Mesothelial cell of epicardium (in vitro differentiated cells): ENCODE measurements around the gene ACCS. TPM values are rescaled to one million over a fixed set of nuclear protein-coding genes. Genes with fewer than 3 reads are reported as not detected.

Experiments
- DNase-seq, 2 experiments: peaks; one replicate each; pipeline ENCODE4 v3.0.0; 2021; ENCODE audit warnings: low spot score in 2 of 2; ENCODE audit not compliant: unreplicated experiment in 2 of 2
- H3K27ac Mint-ChIP-seq: 2 replicates; pipeline ENCODE4 v1.8.0; 2021; ENCODE audit warnings: mixed read lengths
- H3K27me3 Mint-ChIP-seq: 2 replicates; pipeline ENCODE4 v1.8.0; 2021; ENCODE audit warnings: low read depth, mixed read lengths
- H3K36me3 Mint-ChIP-seq: 2 replicates; pipeline ENCODE4 v1.8.0; 2021; ENCODE audit warnings: mixed read lengths
- H3K4me1 Mint-ChIP-seq: 2 replicates; pipeline ENCODE4 v1.8.0; 2021; ENCODE audit warnings: mixed read lengths
- H3K4me3 Mint-ChIP-seq: 2 replicates; pipeline ENCODE4 v1.8.0; 2021; ENCODE audit warnings: mild to moderate bottlenecking, moderate library complexity, mixed read lengths
- H3K9me3 Mint-ChIP-seq: 2 replicates; pipeline ENCODE4 v1.8.0; 2021; ENCODE audit warnings: mixed read lengths
- total RNA-seq: library from RNA; stranded (reverse); gene quantifications from 3 replicates; pipeline ENCODE4 v1.2.1, GENCODE V29; 2021
- TF ChIP-seq, protein P1 (sequence below): fragments of 200-600 bp; sonication (generic); IDR thresholded peaks from one replicate; pipeline ENCODE4 v1.5.0; 2021; ENCODE audit warnings: antibody characterized with exemption; ENCODE audit not compliant: unreplicated experiment

The ACCS gene
- total RNA-seq, 1 donor from 2014 or later = 58.3 TPM

DNA sequence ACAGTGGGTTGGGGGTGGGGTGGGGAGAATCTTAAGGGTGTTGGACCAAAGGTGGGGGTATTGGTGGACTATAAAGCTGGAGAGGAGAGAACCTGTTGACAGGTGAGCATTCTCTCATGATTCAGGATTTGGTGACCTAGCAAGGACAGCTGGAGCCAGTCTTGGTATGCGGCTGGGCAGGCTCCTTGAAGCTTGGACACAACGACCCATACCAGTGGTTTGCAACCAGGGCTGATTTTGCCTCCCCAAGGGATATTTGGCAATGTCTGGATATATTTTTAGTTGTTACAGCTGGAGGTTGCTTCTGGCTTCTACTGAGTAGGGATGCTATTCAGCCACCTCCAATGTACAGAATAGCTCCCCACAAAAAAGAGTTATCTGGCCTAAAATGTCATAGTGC lies 35.0 kb downstream of the ACCS start:
- Mint-ChIP-seq H3K27me3 (no peaks in the 10 kb centered on the region), H3K9me3 (no peaks in the 10 kb centered on the region), H3K4me1 (peaks cover 7% of the 10 kb centered on the region), H3K4me3 (no peak overlapping the region), H3K27ac (no peak overlapping the region), H3K36me3 (peaks cover 7% of the 10 kb centered on the region)
- TF ChIP-seq, protein P1, sequence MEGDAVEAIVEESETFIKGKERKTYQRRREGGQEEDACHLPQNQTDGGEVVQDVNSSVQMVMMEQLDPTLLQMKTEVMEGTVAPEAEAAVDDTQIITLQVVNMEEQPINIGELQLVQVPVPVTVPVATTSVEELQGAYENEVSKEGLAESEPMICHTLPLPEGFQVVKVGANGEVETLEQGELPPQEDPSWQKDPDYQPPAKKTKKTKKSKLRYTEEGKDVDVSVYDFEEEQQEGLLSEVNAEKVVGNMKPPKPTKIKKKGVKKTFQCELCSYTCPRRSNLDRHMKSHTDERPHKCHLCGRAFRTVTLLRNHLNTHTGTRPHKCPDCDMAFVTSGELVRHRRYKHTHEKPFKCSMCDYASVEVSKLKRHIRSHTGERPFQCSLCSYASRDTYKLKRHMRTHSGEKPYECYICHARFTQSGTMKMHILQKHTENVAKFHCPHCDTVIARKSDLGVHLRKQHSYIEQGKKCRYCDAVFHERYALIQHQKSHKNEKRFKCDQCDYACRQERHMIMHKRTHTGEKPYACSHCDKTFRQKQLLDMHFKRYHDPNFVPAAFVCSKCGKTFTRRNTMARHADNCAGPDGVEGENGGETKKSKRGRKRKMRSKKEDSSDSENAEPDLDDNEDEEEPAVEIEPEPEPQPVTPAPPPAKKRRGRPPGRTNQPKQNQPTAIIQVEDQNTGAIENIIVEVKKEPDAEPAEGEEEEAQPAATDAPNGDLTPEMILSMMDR = no peak
- no peak for DNase-seq

- no peak overlapping the region for H3K27ac Mint-ChIP-seq
- no peaks in the 10 kb centered on the region for H3K27me3 Mint-ChIP-seq
- H3K36me3 Mint-ChIP-seq = peaks cover 9% of the 10 kb centered on the region
- no peaks in the 10 kb centered on the region for H3K9me3 Mint-ChIP-seq
- H3K4me3 Mint-ChIP-seq = no peak overlapping the region
- TF ChIP-seq, protein P1 = no peak
- no peaks in the 10 kb centered on the region for H3K4me1 Mint-ChIP-seq
- DNase-seq = no peak
These were observed 38.6 kb downstream of the ACCS start for GRCh38 chr11:44104481-44105294.

DNA sequence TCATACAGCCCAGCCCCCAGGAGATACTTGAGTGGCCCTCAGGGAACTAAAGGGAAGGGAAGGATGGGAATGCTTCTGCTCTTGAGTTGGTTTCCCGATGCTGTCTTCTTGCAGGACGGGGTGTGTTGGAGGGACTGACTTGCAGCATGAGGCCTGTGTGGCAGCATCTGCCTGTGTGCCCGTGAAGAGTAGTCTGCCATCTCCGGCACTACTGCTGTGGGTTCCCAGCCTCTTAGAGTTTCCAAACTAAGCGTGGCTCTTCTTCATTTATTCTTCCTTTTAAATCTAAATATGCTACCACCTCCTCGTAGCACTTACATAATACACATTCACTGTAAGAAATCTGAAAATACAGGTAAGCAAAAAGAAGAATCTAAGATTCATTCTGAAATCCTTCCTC lies 42.2 kb downstream of the ACCS start:
- no peak for DNase-seq
- H3K4me3 Mint-ChIP-seq = no peak overlapping the region
- peaks cover 11% of the 10 kb centered on the region for H3K36me3 Mint-ChIP-seq
- peaks cover 2% of the 10 kb centered on the region for H3K4me1 Mint-ChIP-seq
- no peaks in the 10 kb centered on the region for H3K9me3 Mint-ChIP-seq
- no peaks in the 10 kb centered on the region for H3K27me3 Mint-ChIP-seq
- TF ChIP-seq, protein P1 = no peak
- H3K27ac Mint-ChIP-seq = no peak overlapping the region

DNA sequence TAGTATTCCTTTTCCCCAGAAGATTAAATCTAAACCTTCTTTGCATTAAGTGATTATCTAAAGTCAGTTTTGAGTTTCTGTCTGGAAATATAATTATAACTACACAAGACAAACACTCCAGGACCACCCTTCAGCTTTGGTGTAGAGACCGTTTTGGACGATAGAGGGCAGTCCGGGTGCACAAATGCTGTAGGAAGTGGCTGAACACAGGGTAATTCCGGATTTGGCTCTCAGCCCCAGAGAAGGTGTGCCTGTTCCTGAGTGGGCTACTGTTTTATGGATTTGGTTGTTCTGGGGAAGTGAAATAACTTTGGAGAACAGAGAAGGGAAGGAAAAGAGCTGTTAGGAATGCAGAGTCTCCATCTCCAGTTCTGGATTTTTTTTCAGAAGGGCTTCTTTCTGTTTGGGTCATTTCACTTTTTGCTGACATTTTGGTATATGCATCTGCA lies 44.2 kb downstream of the ACCS start:
- no peak overlapping the region for H3K27ac Mint-ChIP-seq
- no peaks in the 10 kb centered on the region for H3K27me3 Mint-ChIP-seq
- no peak overlapping the region for H3K4me3 Mint-ChIP-seq
- DNase-seq = peak in 1 of 2 experiments; percentile 66
- H3K9me3 Mint-ChIP-seq = no peaks in the 10 kb centered on the region
- H3K4me1 Mint-ChIP-seq = peaks cover 2% of the 10 kb centered on the region
- TF ChIP-seq, protein P1 = no peak
- peaks cover 23% of the 10 kb centered on the region for H3K36me3 Mint-ChIP-seq

DNA sequence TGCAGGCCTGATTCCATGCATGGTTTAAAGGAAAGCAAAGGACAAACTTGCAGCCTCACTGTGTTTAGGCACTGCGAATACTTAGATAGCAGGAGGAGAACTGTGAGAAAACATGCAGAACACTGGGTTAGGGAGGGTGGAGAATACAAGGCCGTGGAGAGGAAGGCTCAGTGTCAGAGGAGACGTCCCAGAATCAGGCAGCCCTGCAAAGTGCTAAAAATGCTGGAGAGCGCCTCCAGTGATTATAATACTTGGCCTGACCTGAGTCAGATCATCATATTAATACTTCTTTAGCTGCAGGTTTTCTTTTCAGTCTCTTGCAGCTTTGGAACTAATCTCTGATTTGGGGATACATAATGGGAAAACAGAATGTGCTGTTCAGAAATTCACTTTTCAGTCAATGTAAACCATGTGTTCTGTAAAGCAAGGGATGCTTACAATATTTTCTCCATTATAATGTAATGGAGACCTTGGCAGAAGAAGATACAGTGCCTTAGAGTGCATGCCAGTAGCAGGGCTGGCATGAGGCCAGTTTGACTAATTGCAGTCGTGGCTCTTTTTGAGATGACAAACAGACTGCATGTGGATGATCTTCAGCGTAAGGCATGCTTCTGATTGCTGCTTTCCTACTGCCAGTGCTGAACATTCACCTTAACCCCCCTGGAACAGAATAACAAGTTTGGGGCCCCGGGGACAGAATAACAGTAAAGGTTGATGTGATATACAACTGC lies 46.2 kb downstream of the ACCS start:
- DNase-seq = no peak
- TF ChIP-seq, protein P1 = no peak
- H3K9me3 Mint-ChIP-seq = no peaks in the 10 kb centered on the region
- H3K27ac Mint-ChIP-seq = no peak overlapping the region
- H3K36me3 Mint-ChIP-seq = peaks cover 37% of the 10 kb centered on the region
- H3K27me3 Mint-ChIP-seq = no peaks in the 10 kb centered on the region
- H3K4me3 Mint-ChIP-seq = no peak overlapping the region
- H3K4me1 Mint-ChIP-seq = peaks cover 2% of the 10 kb centered on the region
